IMR-90 (cell line): Measurements from ENCODE around the gene SREK1. TPM values are rescaled to one million over a fixed set of nuclear protein-coding genes. Genes with fewer than 3 reads are reported as not detected.

Source experiments
- ATAC-seq: fragments of 200-7000 bp; cut with Tn5 transposase; 2 replicates; pipeline ENCODE4 v1.9.1; 2020; ENCODE audit warnings: low read depth, mild to moderate bottlenecking, moderate library complexity
- BruUV-seq: library from RNA; stranded (reverse); fragments of 400-500 nt; replicated peaks from 2 replicates; lab custom pipeline; 2021; lab: Mats Ljungman, UMichigan
- CTCF ChIA-PET: fragments of 300-600 bp; formaldehyde crosslinking; extraction: SDS; loops from one replicate; lab custom pipeline; 2021; ENCODE audit warnings: antibody characterized with exemption; lab: Yijun Ruan, JAX
- POLR2A ChIA-PET: fragments of 300-600 bp; sonication (Branson Sonifier 250); formaldehyde crosslinking; loops from one replicate; lab custom pipeline; 2022; ENCODE audit warnings: antibody characterized with exemption; ENCODE audit not compliant: unreplicated experiment; lab: Charles Lee
- DNase-seq: peaks from one replicate; pipeline ENCODE4 v3.0.0; 2013
- H2AFZ ChIP-seq: replicated peaks from 2 replicates; pipeline ENCODE3; 2013; ENCODE audit warnings: low read length, mild to moderate bottlenecking; ENCODE audit not compliant: poor library complexity
- H2AK5ac ChIP-seq: 2 replicates; pipeline ENCODE4 v1.6.1; 2013; ENCODE audit warnings: low read depth, low read length, inconsistent platforms
- H2AK9ac ChIP-seq: replicated peaks from 2 replicates; pipeline ENCODE3; 2013; ENCODE audit warnings: mild to moderate bottlenecking, low read depth, low read length, moderate library complexity; ENCODE audit not compliant: poor library complexity
- H2BK120ac ChIP-seq: 2 replicates; pipeline ENCODE4 v1.6.1; 2013; ENCODE audit warnings: low read depth, low read length, inconsistent platforms
- H2BK15ac ChIP-seq: 3 replicates; pipeline ENCODE4 v1.6.1; 2013; ENCODE audit warnings: low read depth, low read length, inconsistent platforms
- H2BK20ac ChIP-seq: 2 replicates; pipeline ENCODE4 v1.6.1; 2013; ENCODE audit warnings: low read depth, mild to moderate bottlenecking, inconsistent platforms, low read length, moderate library complexity
- H2BK5ac ChIP-seq: 2 replicates; pipeline ENCODE4 v1.6.1; 2013; ENCODE audit warnings: mild to moderate bottlenecking, low read depth, low read length, inconsistent platforms; ENCODE audit not compliant: poor library complexity, severe bottlenecking
- H3K14ac ChIP-seq: replicated peaks from 2 replicates; pipeline ENCODE4 v1.6.1; 2013; ENCODE audit warnings: low read depth, low read length, inconsistent platforms
- H3K18ac ChIP-seq: 2 replicates; pipeline ENCODE4 v1.6.1; 2013; ENCODE audit warnings: low read depth, low read length, control low read depth
- H3K23ac ChIP-seq: 2 replicates; pipeline ENCODE4 v1.6.1; 2013; ENCODE audit warnings: low read depth, low read length, inconsistent platforms
- H3K27ac ChIP-seq: 2 replicates; pipeline ENCODE4 v1.5.1; 2013; ENCODE audit warnings: mild to moderate bottlenecking, control low read depth, low read length; ENCODE audit not compliant: insufficient read depth
- H3K27me3 ChIP-seq: 2 replicates; pipeline ENCODE4 v1.6.1; 2013; ENCODE audit warnings: low read length; ENCODE audit not compliant: control insufficient read depth, insufficient read depth
- H3K36me3 ChIP-seq: 2 replicates; pipeline ENCODE4 v1.6.1; 2013; ENCODE audit warnings: low read length, mixed read lengths; ENCODE audit not compliant: control insufficient read depth, insufficient read depth
- H3K4ac ChIP-seq: 2 replicates; pipeline ENCODE4 v1.6.1; 2013; ENCODE audit warnings: low read depth, low read length, inconsistent platforms
- H3K4me1 ChIP-seq: 2 replicates; pipeline ENCODE4 v1.6.1; 2013; ENCODE audit warnings: low read length, mixed read lengths; ENCODE audit not compliant: control insufficient read depth, insufficient read depth
- H3K4me2 ChIP-seq: 2 replicates; pipeline ENCODE4 v1.6.1; 2013; ENCODE audit warnings: low read depth, mild to moderate bottlenecking, control low read depth, low read length, moderate library complexity
- H3K4me3 ChIP-seq: 2 replicates; pipeline ENCODE4 v1.5.1; 2013; ENCODE audit warnings: low read depth, mild to moderate bottlenecking, control low read depth, low read length, moderate library complexity; ENCODE audit not compliant: insufficient read depth
- H3K56ac ChIP-seq: 2 replicates; pipeline ENCODE4 v1.6.1; 2013; ENCODE audit warnings: low read length, inconsistent platforms; ENCODE audit not compliant: insufficient read depth; ENCODE audit errors: extremely low read depth
- H3K79me1 ChIP-seq, 2 experiments: 2 replicates each; pipeline ENCODE4 v1.6.1; 2013; ENCODE audit warnings: low read length in 2 of 2, inconsistent platforms in 1 of 2, low read depth in 1 of 2
- H3K9ac ChIP-seq: 2 replicates; pipeline ENCODE4 v1.6.1; 2013; ENCODE audit warnings: low read depth, low read length, control low read depth
- H3K9me1 ChIP-seq: 2 replicates; pipeline ENCODE4 v1.6.1; 2013; ENCODE audit warnings: low read length, inconsistent platforms; ENCODE audit not compliant: insufficient read depth
- H3K9me3 ChIP-seq: 2 replicates; pipeline ENCODE4 v1.6.1; 2013; ENCODE audit warnings: low read length; ENCODE audit not compliant: control insufficient read depth, insufficient read depth
- H4K20me1 ChIP-seq: 2 replicates; pipeline ENCODE4 v1.6.1; 2013; ENCODE audit warnings: low read length, inconsistent platforms; ENCODE audit not compliant: insufficient read depth
- H4K5ac ChIP-seq: 2 replicates; pipeline ENCODE4 v1.6.1; 2013; ENCODE audit warnings: mild to moderate bottlenecking, low read depth, low read length, control low read depth
- H4K8ac ChIP-seq, 2 experiments: 2 replicates each; pipeline ENCODE4 v1.6.1; 2013; ENCODE audit warnings: low read depth in 2 of 2, low read length in 2 of 2, control low read depth in 1 of 2, inconsistent platforms in 1 of 2
- H4K91ac ChIP-seq: 2 replicates; pipeline ENCODE4 v1.6.1; 2013; ENCODE audit warnings: low read depth, low read length, inconsistent platforms; ENCODE audit not compliant: insufficient read depth
- CEBPB ChIP-seq: IDR thresholded peaks from 2 replicates; pipeline ENCODE4 v1.6.1; 2012; ENCODE audit warnings: low read depth, low read length, improper control_type of control experiment
- CHD1 ChIP-seq: IDR thresholded peaks from 2 replicates; pipeline ENCODE4 v1.6.1; 2012; ENCODE audit warnings: low read depth, low read length, improper control_type of control experiment
- WGBS, 2 experiments: methylation state at CpG; one replicate each; pipeline versions ENCODE4 v1.1.5 to v1.1.7; 2013; ENCODE audit warnings: missing lambda C conversion rate in 2 of 2; ENCODE audit not compliant: insufficient read length in 1 of 2; ENCODE audit errors: extremely low coverage in 2 of 2; 5-methylcytosine and 5-hydroxymethylcytosine counted together
- dilution Hi-C: fragments of 300-500 bp; cut with HindIII; formaldehyde crosslinking; loops from one replicate; pipeline ENCODE4 v1.14.3; 2018; ENCODE audit warnings: low sequenced_read_pairs; ENCODE audit not compliant: unreplicated experiment
- in situ Hi-C: fragments of 300-500 bp; cut with MboI; formaldehyde crosslinking; loops from 3 replicates; pipeline ENCODE4 v1.14.3; 2019; ENCODE audit warnings: low sequenced_read_pairs, inconsistent platforms, mixed read lengths
- intact Hi-C: fragments of 100-400 bp; cut with micrococcal nuclease; formaldehyde crosslinking; loops from 2 replicates; pipeline ENCODE4 v1.10.0; 2022
- polyA plus RNA-seq, 3 experiments: library from polyadenylated mRNA; depleted of rRNA; stranded (reverse); fragments of >200 nt; gene quantifications; 2 replicates each; pipeline ENCODE4 v1.2.3, GENCODE V29; 2012; ENCODE audit warnings: low replicate concordance in 1 of 3
- total RNA-seq: library from RNA; depleted of rRNA; stranded (reverse); fragments of >200 nt; gene quantifications from 2 replicates; pipeline ENCODE4 v1.2.3, GENCODE V29; 2012

The SREK1 gene
- total and polyA plus RNA-seq, 2 of the 4 experiments (the other 2 are of a cell fraction): 23.0 to 36.2 TPM

GRCh38 chr5:66122379-66123034 is 21.6 kb upstream of the SREK1 start:
- Histone ChIP-seq H2AK9ac (no peak overlapping the region), H3K9me3 (no peaks in the 10 kb centered on the region), H3K9ac (no peak overlapping the region), H3K4me1 (no peaks in the 10 kb centered on the region), H3K4ac (no peak overlapping the region), H4K20me1 (no peaks in the 10 kb centered on the region), H4K5ac (no peak overlapping the region), H2BK5ac (no peak overlapping the region), H3K18ac (no peak overlapping the region), H2BK20ac (no peak overlapping the region), H2BK120ac (no peak overlapping the region), H3K4me3 (no peak overlapping the region), H3K27ac (no peak overlapping the region), H3K9me1 (no peaks in the 10 kb centered on the region), H3K79me1 (no peaks in the 10 kb centered on the region), H3K56ac (no peak overlapping the region), H2AK5ac (no peak overlapping the region), H3K27me3 (no peaks in the 10 kb centered on the region), H4K8ac (no peak overlapping the region), H3K36me3 (no peaks in the 10 kb centered on the region), H3K14ac (no peak overlapping the region), H3K23ac (no peak overlapping the region), H3K4me2 (no peak overlapping the region), H2AFZ (no peak overlapping the region), H2BK15ac (no peak overlapping the region), H4K91ac (no peak overlapping the region)
- dilution Hi-C loops: no loop called here
- BruUV-seq: no TSS peak
- ATAC-seq (no peak), DNase-seq (peak; percentile 59)
- POLR2A ChIA-PET: no interaction called here
- CTCF ChIA-PET: no interaction called here
- in situ Hi-C loops: no loop called here
- intact Hi-C loops: no loop called here
- no CpG with 5 or more reads among the region's 2 CpGs for WGBS, 2 experiments
- TF ChIP-seq CHD1: no peak
- TF ChIP-seq CEBPB: no peak
